Measurements from ENCODE around the gene CLDN6. TPM values are rescaled to one million over a fixed set of nuclear protein-coding genes. Genes with fewer than 3 reads are reported as not detected.

The CLDN6 gene
- total and polyA plus RNA-seq, 2 of the 13 experiments (the other 11 are each of a cell fraction or from before 2014, with no cell fraction given): 5.9 to 7.6 TPM

GRCh38 chr16:3017794-3018506, at the start of gene CLDN6 (continued):
- no peak for TF ChIP-seq HES4 (CRISPR knock-in tag; IDR thresholded peaks at IDR 0.05; ENCODE audit: borderline replicate concordance)
- TF ChIP-seq ATF4 (CRISPR knock-in tag; IDR thresholded peaks at IDR 0.05): no peak
- no peak for TF ChIP-seq REST (IDR thresholded peaks at IDR 0.05; ENCODE audit: borderline replicate concordance in 1 of 2, low read depth in 1 of 2, low read length in 2 of 2)
- TF ChIP-seq FOSL1 (CRISPR knock-in tag; IDR thresholded peaks at IDR 0.05; ENCODE audit: borderline replicate concordance): no peak
- no peak; the same call in 1 of the 2 replicates for TF ChIP-seq MXD3 (CRISPR knock-in tag; IDR thresholded peaks at IDR 0.05)
- TF ChIP-seq XBP1 (CRISPR knock-in tag; IDR thresholded peaks at IDR 0.05): no peak
- TF ChIP-seq SRSF4 (IDR thresholded peaks at IDR 0.05; ENCODE audit: low read depth, low read length, poor library complexity, severe bottlenecking): no peak
- no peak for TF ChIP-seq NFE2 (CRISPR knock-in tag; IDR thresholded peaks at IDR 0.05)
- no peak for TF ChIP-seq ZBED4 (CRISPR knock-in tag; IDR thresholded peaks at IDR 0.05; ENCODE audit: borderline replicate concordance)
- TF ChIP-seq SP5 (CRISPR knock-in tag; IDR thresholded peaks at IDR 0.05; ENCODE audit: borderline replicate concordance, low read depth): 0 out of 2 replicates have a peak, but pooled peaks have one; percentile 17
- TF ChIP-seq SP1 (IDR thresholded peaks at IDR 0.05): no peak
- peak; percentile 63; the same call in 1 of the 2 replicates for TF ChIP-seq SP1 (CRISPR knock-in tag; IDR thresholded peaks at IDR 0.05)
- no peak for TF ChIP-seq ZNF468 (CRISPR knock-in tag; IDR thresholded peaks at IDR 0.05)
- TF ChIP-seq ZNF589 (CRISPR knock-in tag; conservative IDR thresholded peaks at IDR 0.05): no peak
- no peak for TF ChIP-seq HOXA7 (CRISPR knock-in tag; IDR thresholded peaks at IDR 0.05)
- TF ChIP-seq REL (CRISPR knock-in tag; conservative IDR thresholded peaks at IDR 0.05): no peak
- TF ChIP-seq UBTF (CRISPR knock-in tag; IDR thresholded peaks at IDR 0.05): no peak
- no peak for TF ChIP-seq ZFP62 (CRISPR knock-in tag; IDR thresholded peaks at IDR 0.05)
